Kidney capillary endothelial cell (primary cell): ENCODE measurements around the gene TRIM66.
"Not testable (repeated sequence)": the region's sequence is repeated elsewhere in the genome, so short reads cannot be mapped to it uniquely, and the experiment has no call there.

Source experiments
- DNase-seq: peaks from one replicate; pipeline ENCODE4 v3.0.0-alpha.2; 2018; ENCODE audit warnings: low spot score

Gene TRIM66

GRCh38 chr11:8690374-8691342, 8.2 kb upstream of the TRIM66 start:
- DNase-seq: no peak

GRCh38 chr11:8689726-8690255, 7.3 kb upstream of the TRIM66 start:
- DNase-seq: no peak

GRCh38 chr11:8688414-8689362, 6.2 kb upstream of the TRIM66 start:
- DNase-seq: peak; percentile 95

GRCh38 chr11:8686325-8686724, 3.9 kb upstream of the TRIM66 start:
- no peak for DNase-seq

GRCh38 chr11:8685820-8686219, 3.4 kb upstream of the TRIM66 start:
- no peak for DNase-seq

GRCh38 chr11:8685306-8685705, 2.8 kb upstream of the TRIM66 start:
- DNase-seq: no peak

GRCh38 chr11:8684600-8685290, 2.3 kb upstream of the TRIM66 start:
- no peak for DNase-seq

GRCh38 chr11:8683115-8683807, 796 bp upstream of the TRIM66 start:
- no peak for DNase-seq

GRCh38 chr11:8681837-8682302, 595 bp downstream of the TRIM66 start:
- DNase-seq: no peak

- DNase-seq: no peak
Measured at GRCh38 chr11:8679006-8679405, 3.5 kb downstream of the TRIM66 start.

- no peak for DNase-seq
Measured at GRCh38 chr11:8676458-8676857, 6.0 kb downstream of the TRIM66 start.

GRCh38 chr11:8674859-8675258, 7.6 kb downstream of the TRIM66 start:
- no peak for DNase-seq

- DNase-seq: no peak
Measured at GRCh38 chr11:8672346-8672745, 10.1 kb downstream of the TRIM66 start.

- DNase-seq: no peak
Measured at GRCh38 chr11:8671651-8672062, 10.8 kb downstream of the TRIM66 start.

GRCh38 chr11:8671193-8671612, 11.3 kb downstream of the TRIM66 start:
- DNase-seq: peak; percentile 94

GRCh38 chr11:8670081-8670480, 12.4 kb downstream of the TRIM66 start:
- not testable (repeated sequence) for DNase-seq

- DNase-seq: no peak
Measured at GRCh38 chr11:8665222-8665621, 17.2 kb downstream of the TRIM66 start.

GRCh38 chr11:8661001-8661795, 21.3 kb downstream of the TRIM66 start:
- no peak for DNase-seq

GRCh38 chr11:8658321-8659057, 24.0 kb downstream of the TRIM66 start:
- no peak for DNase-seq
